ENCODE results near the gene FOXC1.

Gene FOXC1

GRCh38 chr6:1617466-1618310 is 8.0 kb downstream of the FOXC1 start:
- H3K4me3 Mint-ChIP-seq = no peak overlapping the region

GRCh38 chr6:1618311-1619097 is 8.8 kb downstream of the FOXC1 start:
- Mint-ChIP-seq H3K27me3 (peaks cover 79% of the 10 kb centered on the region), H3K4me3 (no peak overlapping the region), H3K36me3 (ENCODE audit: low read depth) (peaks cover 14% of the 10 kb centered on the region), H3K9me3 (no peaks in the 10 kb centered on the region), H3K4me1 (ENCODE audit: low read depth) (peaks cover 4% of the 10 kb centered on the region), H3K27ac (no peak overlapping the region)
- DNase-seq = no peak

More at GRCh38 chr6:1617466-1618310, 8.0 kb downstream of the FOXC1 start:
- no peaks in the 10 kb centered on the region for H3K9me3 Mint-ChIP-seq
- no peak for DNase-seq
- H3K36me3 Mint-ChIP-seq (ENCODE audit: low read depth) = peaks cover 10% of the 10 kb centered on the region
- peaks cover 8% of the 10 kb centered on the region for H3K4me1 Mint-ChIP-seq (ENCODE audit: low read depth)
- H3K27ac Mint-ChIP-seq = no peak overlapping the region
- peaks cover 79% of the 10 kb centered on the region for H3K27me3 Mint-ChIP-seq

- Mint-ChIP-seq H3K4me3 (no peak overlapping the region), H3K36me3 (ENCODE audit: low read depth) (peaks cover 17% of the 10 kb centered on the region), H3K27me3 (peaks cover 79% of the 10 kb centered on the region), H3K4me1 (ENCODE audit: low read depth) (peaks cover 3% of the 10 kb centered on the region), H3K27ac (no peak overlapping the region), H3K9me3 (no peaks in the 10 kb centered on the region)
- DNase-seq = no peak
Observed at GRCh38 chr6:1619098-1619672, 9.5 kb downstream of the FOXC1 start.

- Mint-ChIP-seq H3K4me3 (no peak overlapping the region), H3K9me3 (no peaks in the 10 kb centered on the region), H3K27me3 (peaks cover 81% of the 10 kb centered on the region), H3K4me1 (ENCODE audit: low read depth) (peaks cover 3% of the 10 kb centered on the region), H3K27ac (no peak overlapping the region), H3K36me3 (ENCODE audit: low read depth) (peaks cover 17% of the 10 kb centered on the region)
- no peak for DNase-seq
Observed at GRCh38 chr6:1619673-1620503, 10.2 kb downstream of the FOXC1 start.

- H3K4me3 Mint-ChIP-seq = no peak overlapping the region
- H3K27ac Mint-ChIP-seq = no peak overlapping the region
- H3K9me3 Mint-ChIP-seq = no peaks in the 10 kb centered on the region
- peaks cover 17% of the 10 kb centered on the region for H3K36me3 Mint-ChIP-seq (ENCODE audit: low read depth)
- no peak for DNase-seq
- peaks cover 84% of the 10 kb centered on the region for H3K27me3 Mint-ChIP-seq
- H3K4me1 Mint-ChIP-seq (ENCODE audit: low read depth) = peaks cover 10% of the 10 kb centered on the region
Observed at GRCh38 chr6:1620504-1621069, 10.9 kb downstream of the FOXC1 start.

GRCh38 chr6:1621070-1621701 is 11.5 kb downstream of the FOXC1 start:
- H3K27ac Mint-ChIP-seq = no peak overlapping the region
- no peak overlapping the region for H3K4me3 Mint-ChIP-seq
- peaks cover 15% of the 10 kb centered on the region for H3K4me1 Mint-ChIP-seq (ENCODE audit: low read depth)
- H3K9me3 Mint-ChIP-seq = no peaks in the 10 kb centered on the region
- DNase-seq = no peak
- peaks cover 17% of the 10 kb centered on the region for H3K36me3 Mint-ChIP-seq (ENCODE audit: low read depth)
- H3K27me3 Mint-ChIP-seq = peaks cover 84% of the 10 kb centered on the region

GRCh38 chr6:1622220-1622850 is 12.6 kb downstream of the FOXC1 start:
- no peak for DNase-seq
- Mint-ChIP-seq H3K4me3 (no peak overlapping the region), H3K27ac (no peak overlapping the region), H3K27me3 (peaks cover 84% of the 10 kb centered on the region), H3K4me1 (ENCODE audit: low read depth) (peaks cover 15% of the 10 kb centered on the region), H3K9me3 (no peaks in the 10 kb centered on the region), H3K36me3 (ENCODE audit: low read depth) (peaks cover 17% of the 10 kb centered on the region)

- Mint-ChIP-seq H3K27me3 (peaks cover 83% of the 10 kb centered on the region), H3K4me3 (no peak overlapping the region)
- DNase-seq = no peak
Observed at GRCh38 chr6:1622851-1623768, 13.4 kb downstream of the FOXC1 start.

GRCh38 chr6:1623769-1624057 is 14.0 kb downstream of the FOXC1 start:
- DNase-seq = no peak
- H3K36me3 Mint-ChIP-seq (ENCODE audit: low read depth) = peaks cover 17% of the 10 kb centered on the region
- peaks cover 83% of the 10 kb centered on the region for H3K27me3 Mint-ChIP-seq
- H3K9me3 Mint-ChIP-seq = no peaks in the 10 kb centered on the region
- no peak overlapping the region for H3K27ac Mint-ChIP-seq
- H3K4me1 Mint-ChIP-seq (ENCODE audit: low read depth) = peaks cover 15% of the 10 kb centered on the region
- no peak overlapping the region for H3K4me3 Mint-ChIP-seq

More at GRCh38 chr6:1622851-1623768, 13.4 kb downstream of the FOXC1 start:
- Mint-ChIP-seq H3K9me3 (no peaks in the 10 kb centered on the region), H3K4me1 (ENCODE audit: low read depth) (peaks cover 15% of the 10 kb centered on the region), H3K36me3 (ENCODE audit: low read depth) (peaks cover 17% of the 10 kb centered on the region), H3K27ac (no peak overlapping the region)

GRCh38 chr6:1624058-1624850 is 14.5 kb downstream of the FOXC1 start:
- peak; percentile 47 for DNase-seq
- peaks cover 85% of the 10 kb centered on the region for H3K27me3 Mint-ChIP-seq
- peak overlapping the region; percentile 70 for H3K4me3 Mint-ChIP-seq
- peaks cover 17% of the 10 kb centered on the region for H3K36me3 Mint-ChIP-seq (ENCODE audit: low read depth)
- H3K27ac Mint-ChIP-seq = no peak overlapping the region
- no peaks in the 10 kb centered on the region for H3K9me3 Mint-ChIP-seq
- peaks cover 15% of the 10 kb centered on the region for H3K4me1 Mint-ChIP-seq (ENCODE audit: low read depth)

- Mint-ChIP-seq H3K36me3 (ENCODE audit: low read depth) (peaks cover 17% of the 10 kb centered on the region), H3K27me3 (peaks cover 83% of the 10 kb centered on the region), H3K27ac (no peak overlapping the region), H3K4me1 (ENCODE audit: low read depth) (peaks cover 15% of the 10 kb centered on the region), H3K9me3 (no peaks in the 10 kb centered on the region), H3K4me3 (peak overlapping the region; percentile 70)
- DNase-seq = no peak
Observed at GRCh38 chr6:1624851-1625781, 15.4 kb downstream of the FOXC1 start.

Measured in activated T-cell treated with anti-CD3 and anti-CD28 coated beads, Interleukin-2, amount 50 U/mL, for 24 hours (primary cell).